Measurements from ENCODE around the gene ZGLP1.
A peak's percentile ranks its signal among the peaks of the same experiment; 100 is the strongest.

ZGLP1 gene

DNA sequence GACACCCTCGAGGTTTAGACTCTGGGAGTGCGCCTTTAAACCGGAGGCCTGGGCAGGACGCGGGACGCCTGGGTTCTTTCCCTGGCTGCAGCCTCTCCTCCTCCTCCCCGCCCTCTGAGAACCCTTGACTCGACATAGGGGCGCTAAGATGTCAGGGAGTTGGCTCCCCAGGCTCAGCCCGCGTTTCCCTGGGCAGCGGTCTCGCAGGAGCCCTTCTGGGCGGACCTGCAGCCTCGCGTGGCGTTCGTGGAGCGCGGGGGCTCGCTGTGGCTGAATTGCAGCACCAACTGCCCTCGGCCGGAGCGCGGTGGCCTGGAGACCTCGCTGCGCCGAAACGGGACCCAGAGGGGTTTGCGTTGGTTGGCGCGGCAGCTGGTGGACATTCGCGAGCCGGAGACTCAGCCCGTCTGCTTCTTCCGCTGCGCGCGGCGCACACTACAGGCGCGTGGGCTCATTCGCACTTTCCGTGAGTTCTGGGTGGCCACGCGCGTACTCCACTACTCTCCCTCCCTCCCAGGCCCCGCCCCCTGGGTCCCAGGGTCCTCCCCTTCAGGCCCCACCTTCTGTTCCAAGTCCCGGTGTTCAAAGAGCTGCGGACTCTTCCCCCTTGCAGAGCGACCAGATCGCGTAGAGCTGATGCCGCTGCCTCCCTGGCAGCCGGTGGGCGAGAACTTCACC lies 18.6 kb downstream of the ZGLP1 start:
- no peak overlapping the region for H3K9ac ChIP-seq (ENCODE audit: low read length)
- H3K4me3 ChIP-seq (ENCODE audit: low read depth in 1 of 2, low read length in 2 of 2), result peak overlapping the region in 1 of 2 donors; percentile 47
- H3K9me3 ChIP-seq (ENCODE audit: low read length), result no peaks in the 10 kb centered on the region
- H3K27ac ChIP-seq (ENCODE audit: low read depth, low read length), result no peak overlapping the region
- H3K36me3 ChIP-seq (ENCODE audit: insufficient read depth, low read length), result no peaks in the 10 kb centered on the region
- peaks cover 75 to 94% of the 10 kb centered on the region in 2 donors for H3K27me3 ChIP-seq (ENCODE audit: control insufficient read depth in 1 of 2, insufficient read depth in 2 of 2, low read length in 2 of 2)
- peaks cover 52% of the 10 kb centered on the region for H3K4me1 ChIP-seq (ENCODE audit: insufficient read depth, low read length)

DNA sequence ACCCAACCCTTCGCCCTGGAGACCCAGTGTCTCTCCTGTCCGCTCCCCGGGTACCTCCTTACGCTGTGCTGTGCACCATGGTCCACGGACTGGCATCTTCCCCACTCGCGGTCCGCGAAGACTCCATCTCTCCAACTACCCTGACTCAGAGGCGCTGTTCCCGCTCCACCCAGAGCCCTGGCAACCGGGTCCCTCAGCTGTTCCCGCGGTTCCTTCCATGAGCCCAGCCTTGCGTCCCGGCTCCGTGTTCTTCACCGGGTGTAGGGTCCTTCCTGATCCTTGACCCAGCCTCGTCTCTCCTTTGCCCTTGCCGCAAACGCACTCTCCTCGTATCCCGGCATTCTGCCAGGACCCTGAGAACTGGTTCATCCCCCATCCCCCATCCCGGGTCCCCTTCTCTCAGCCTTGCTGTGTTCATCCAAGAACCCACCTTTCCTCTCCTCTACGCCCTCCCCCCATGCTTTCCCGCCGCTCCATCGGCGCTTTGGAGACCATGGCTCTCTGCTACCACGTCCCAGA lies 19.2 kb downstream of the ZGLP1 start:
- peaks cover 46% of the 10 kb centered on the region for H3K4me1 ChIP-seq (ENCODE audit: insufficient read depth, low read length)
- H3K36me3 ChIP-seq (ENCODE audit: insufficient read depth, low read length), result no peaks in the 10 kb centered on the region
- H3K4me3 ChIP-seq (ENCODE audit: low read depth in 1 of 2, low read length in 2 of 2), result peak overlapping the region in 1 of 2 donors; percentile 47
- no peaks in the 10 kb centered on the region for H3K9me3 ChIP-seq (ENCODE audit: low read length)
- H3K27ac ChIP-seq (ENCODE audit: low read depth, low read length), result no peak overlapping the region
- H3K27me3 ChIP-seq (ENCODE audit: control insufficient read depth in 1 of 2, insufficient read depth in 2 of 2, low read length in 2 of 2), result peaks cover 69 to 88% of the 10 kb centered on the region in 2 donors
- H3K9ac ChIP-seq (ENCODE audit: low read length), result no peak overlapping the region

DNA sequence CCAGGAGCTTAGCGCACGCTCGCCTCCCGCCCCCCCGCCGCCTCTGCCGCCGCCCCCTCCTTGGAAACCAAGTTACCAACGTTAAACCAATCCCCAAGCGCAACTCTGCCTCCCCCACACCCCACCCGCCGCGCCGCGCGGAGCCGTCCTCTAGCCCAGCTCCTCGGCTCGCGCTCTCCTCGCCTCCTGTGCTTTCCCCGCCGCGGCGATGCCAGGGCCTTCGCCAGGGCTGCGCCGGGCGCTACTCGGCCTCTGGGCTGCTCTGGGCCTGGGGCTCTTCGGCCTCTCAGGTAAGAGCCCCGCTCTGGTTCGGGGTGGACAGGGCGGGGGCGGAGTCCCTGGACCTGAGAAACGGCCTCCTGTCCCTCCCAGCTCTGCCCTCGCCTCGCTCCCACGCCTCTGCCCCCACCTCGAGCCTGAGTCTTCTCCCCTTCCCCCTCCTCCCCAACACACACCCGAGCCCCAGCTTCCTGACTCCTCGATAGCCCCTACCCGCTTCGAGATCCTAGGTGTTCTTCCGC lies 19.7 kb downstream of the ZGLP1 start, which contains the start of gene ICAM5:
ICAM5 (plus strand) TSS at position 117 of the 521 bp plus-strand sequence; CDS start at position 209, 92 bp downstream.
- Histone ChIP-seq H3K9me3 (ENCODE audit: low read length) (no peaks in the 10 kb centered on the region), H3K36me3 (ENCODE audit: insufficient read depth, low read length) (no peaks in the 10 kb centered on the region), H3K27ac (ENCODE audit: low read depth, low read length) (no peak within 1 kb of the TSS), H3K4me1 (ENCODE audit: insufficient read depth, low read length) (peaks cover 40% of the 10 kb centered on the region), H3K9ac (ENCODE audit: low read length) (no peak within 1 kb of the TSS), H3K4me3 (ENCODE audit: low read depth in 1 of 2, low read length in 2 of 2) (peak within 1 kb of the TSS; percentile 20 to 47), H3K27me3 (ENCODE audit: control insufficient read depth in 1 of 2, insufficient read depth in 2 of 2, low read length in 2 of 2) (peaks cover 65 to 83% of the 10 kb centered on the region in 2 donors)

DNA sequence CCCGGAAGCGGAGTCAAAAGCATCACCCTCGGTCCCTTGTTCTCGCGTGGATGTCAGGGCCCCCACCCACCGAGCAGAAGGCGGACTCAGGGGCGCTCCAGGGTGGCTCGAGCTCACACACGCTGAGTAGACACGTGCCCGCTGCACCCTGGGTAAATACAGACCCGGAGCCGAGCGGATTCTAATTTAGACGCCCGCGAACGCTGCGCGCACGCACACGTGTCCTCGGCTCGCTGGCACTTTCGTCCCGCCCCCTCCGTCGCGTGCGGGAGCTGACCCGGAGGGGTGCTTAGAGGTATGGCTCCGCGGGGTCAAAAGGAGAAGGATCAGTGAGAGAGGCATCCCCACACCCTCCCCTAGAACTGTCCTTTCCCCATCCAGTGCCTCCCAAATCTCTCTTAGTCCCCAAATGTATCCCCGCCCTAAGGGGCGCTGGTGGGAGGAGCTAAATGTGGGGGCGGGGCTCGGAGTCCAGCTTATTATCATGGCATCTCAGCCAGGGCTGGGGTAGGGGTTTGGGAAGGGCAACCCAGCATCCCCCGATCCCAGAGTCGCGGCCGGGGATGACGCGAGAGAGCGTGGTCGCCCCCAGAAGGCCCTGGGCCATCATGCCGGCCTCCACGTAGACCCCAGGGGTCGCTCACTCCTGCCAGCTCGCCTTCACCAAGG lies 20.3 kb downstream of the ZGLP1 start:
- Histone ChIP-seq H3K4me1 (ENCODE audit: insufficient read depth, low read length) (peaks cover 40% of the 10 kb centered on the region), H3K4me3 (ENCODE audit: low read depth in 1 of 2, low read length in 2 of 2) (peak overlapping the region; percentile 7 to 32), H3K9me3 (ENCODE audit: low read length) (no peaks in the 10 kb centered on the region), H3K9ac (ENCODE audit: low read length) (no peak overlapping the region), H3K27me3 (ENCODE audit: control insufficient read depth in 1 of 2, insufficient read depth in 2 of 2, low read length in 2 of 2) (peaks cover 59 to 77% of the 10 kb centered on the region in 2 donors), H3K27ac (ENCODE audit: low read depth, low read length) (no peak overlapping the region), H3K36me3 (ENCODE audit: insufficient read depth, low read length) (no peaks in the 10 kb centered on the region)

DNA sequence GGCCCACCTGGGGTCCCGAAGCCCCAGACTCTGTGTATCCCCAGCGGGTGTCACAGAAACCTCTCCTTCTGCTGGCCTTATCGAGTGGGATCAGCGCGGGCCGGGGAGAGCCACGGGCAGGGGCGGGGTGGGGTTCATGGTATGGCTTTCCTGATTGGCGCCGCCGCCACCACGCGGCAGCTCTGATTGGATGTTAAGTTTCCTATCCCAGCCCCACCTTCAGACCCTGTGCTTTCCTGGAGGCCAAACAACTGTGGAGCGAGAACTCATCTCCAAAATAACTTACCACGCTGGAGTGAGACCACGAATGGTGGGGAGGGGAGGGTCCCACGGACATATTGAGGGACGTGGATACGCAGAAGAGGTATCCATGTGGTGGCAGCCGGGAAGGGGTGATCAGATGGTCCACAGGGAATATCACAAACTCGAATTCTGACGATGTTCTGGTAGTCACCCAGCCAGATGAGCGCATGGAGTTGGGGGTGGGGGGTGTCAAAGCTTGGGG lies 20.9 kb downstream of the ZGLP1 start:
- peaks cover 40% of the 10 kb centered on the region for H3K4me1 ChIP-seq (ENCODE audit: insufficient read depth, low read length)
- H3K36me3 ChIP-seq (ENCODE audit: insufficient read depth, low read length), result no peaks in the 10 kb centered on the region
- peak overlapping the region in 1 of 2 donors; percentile 32 for H3K4me3 ChIP-seq (ENCODE audit: low read depth in 1 of 2, low read length in 2 of 2)
- no peak overlapping the region for H3K9ac ChIP-seq (ENCODE audit: low read length)
- H3K9me3 ChIP-seq (ENCODE audit: low read length), result no peaks in the 10 kb centered on the region
- no peak overlapping the region for H3K27ac ChIP-seq (ENCODE audit: low read depth, low read length)
- H3K27me3 ChIP-seq (ENCODE audit: control insufficient read depth in 1 of 2, insufficient read depth in 2 of 2, low read length in 2 of 2), result peaks cover 53 to 71% of the 10 kb centered on the region in 2 donors

DNA sequence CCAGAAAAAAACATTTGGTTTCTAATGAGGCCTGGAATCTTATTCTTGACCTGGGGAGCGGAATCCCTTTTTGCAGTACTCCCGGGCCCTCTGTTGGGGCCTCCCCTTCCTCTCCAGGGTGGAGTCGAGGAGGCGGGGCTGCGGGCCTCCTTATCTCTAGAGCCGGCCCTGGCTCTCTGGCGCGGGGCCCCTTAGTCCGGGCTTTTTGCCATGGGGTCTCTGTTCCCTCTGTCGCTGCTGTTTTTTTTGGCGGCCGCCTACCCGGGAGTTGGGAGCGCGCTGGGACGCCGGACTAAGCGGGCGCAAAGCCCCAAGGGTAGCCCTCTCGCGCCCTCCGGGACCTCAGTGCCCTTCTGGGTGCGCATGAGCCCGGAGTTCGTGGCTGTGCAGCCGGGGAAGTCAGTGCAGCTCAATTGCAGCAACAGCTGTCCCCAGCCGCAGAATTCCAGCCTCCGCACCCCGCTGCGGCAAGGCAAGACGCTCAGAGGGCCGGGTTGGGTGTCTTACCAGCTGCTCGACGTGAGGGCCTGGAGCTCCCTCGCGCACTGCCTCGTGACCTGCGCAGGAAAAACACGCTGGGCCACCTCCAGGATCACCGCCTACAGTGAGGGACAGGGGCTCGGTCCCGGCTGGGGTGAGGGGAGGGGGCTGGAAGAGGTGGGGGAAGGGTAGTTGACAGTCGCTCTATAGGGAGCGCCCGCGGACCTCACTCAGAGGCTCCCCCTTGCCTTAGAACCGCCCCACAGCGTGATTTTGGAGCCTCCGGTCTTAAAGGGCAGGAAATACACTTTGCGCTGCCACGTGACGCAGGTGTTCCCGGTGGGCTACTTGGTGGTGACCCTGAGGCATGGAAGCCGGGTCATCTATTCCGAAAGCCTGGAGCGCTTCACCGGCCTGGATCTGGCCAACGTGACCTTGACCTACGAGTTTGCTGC lies 22.5 kb downstream of the ZGLP1 start, which contains the start of gene ICAM4:
ICAM4 (plus strand) TSS at position 153 of the 935 bp plus-strand sequence; CDS start at position 211, 58 bp downstream.
- Histone ChIP-seq H3K4me3 (ENCODE audit: low read depth in 1 of 2, low read length in 2 of 2) (no peak within 1 kb of the TSS), H3K27me3 (ENCODE audit: control insufficient read depth in 1 of 2, insufficient read depth in 2 of 2, low read length in 2 of 2) (peaks cover 39 to 55% of the 10 kb centered on the region in 2 donors), H3K27ac (ENCODE audit: low read depth, low read length) (no peak within 1 kb of the TSS), H3K4me1 (ENCODE audit: insufficient read depth, low read length) (peaks cover 30% of the 10 kb centered on the region), H3K9me3 (ENCODE audit: low read length) (no peaks in the 10 kb centered on the region), H3K36me3 (ENCODE audit: insufficient read depth, low read length) (no peaks in the 10 kb centered on the region), H3K9ac (ENCODE audit: low read length) (no peak within 1 kb of the TSS)

DNA sequence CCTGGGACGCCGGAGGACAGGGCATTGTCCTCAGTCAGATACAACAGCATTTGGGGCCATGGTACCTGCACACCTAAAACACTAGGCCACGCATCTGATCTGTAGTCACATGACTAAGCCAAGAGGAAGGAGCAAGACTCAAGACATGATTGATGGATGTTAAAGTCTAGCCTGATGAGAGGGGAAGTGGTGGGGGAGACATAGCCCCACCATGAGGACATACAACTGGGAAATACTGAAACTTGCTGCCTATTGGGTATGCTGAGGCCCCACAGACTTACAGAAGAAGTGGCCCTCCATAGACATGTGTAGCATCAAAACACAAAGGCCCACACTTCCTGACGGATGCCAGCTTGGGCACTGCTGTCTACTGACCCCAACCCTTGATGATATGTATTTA lies 24.2 kb downstream of the ZGLP1 start:
- H3K9me3 ChIP-seq (ENCODE audit: low read length), result no peaks in the 10 kb centered on the region
- no peaks in the 10 kb centered on the region for H3K36me3 ChIP-seq (ENCODE audit: insufficient read depth, low read length)
- H3K4me1 ChIP-seq (ENCODE audit: insufficient read depth, low read length), result peaks cover 14% of the 10 kb centered on the region
- no peak overlapping the region for H3K27ac ChIP-seq (ENCODE audit: low read depth, low read length)
- no peak overlapping the region for H3K4me3 ChIP-seq (ENCODE audit: low read depth in 1 of 2, low read length in 2 of 2)
- H3K27me3 ChIP-seq (ENCODE audit: control insufficient read depth in 1 of 2, insufficient read depth in 2 of 2, low read length in 2 of 2), result peaks cover 26 to 38% of the 10 kb centered on the region in 2 donors
- H3K9ac ChIP-seq (ENCODE audit: low read length), result no peak overlapping the region

DNA sequence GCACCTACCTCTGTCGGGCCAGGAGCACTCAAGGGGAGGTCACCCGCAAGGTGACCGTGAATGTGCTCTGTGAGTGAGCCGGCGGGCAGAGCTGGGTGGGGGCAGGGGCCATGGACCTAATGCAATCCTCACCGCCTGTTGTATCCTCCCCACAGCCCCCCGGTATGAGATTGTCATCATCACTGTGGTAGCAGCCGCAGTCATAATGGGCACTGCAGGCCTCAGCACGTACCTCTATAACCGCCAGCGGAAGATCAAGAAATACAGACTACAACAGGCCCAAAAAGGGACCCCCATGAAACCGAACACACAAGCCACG lies 24.7 kb downstream of the ZGLP1 start:
- Histone ChIP-seq H3K27ac (ENCODE audit: low read depth, low read length) (no peak overlapping the region), H3K4me1 (ENCODE audit: insufficient read depth, low read length) (peaks cover 9% of the 10 kb centered on the region), H3K9me3 (ENCODE audit: low read length) (no peaks in the 10 kb centered on the region), H3K9ac (ENCODE audit: low read length) (no peak overlapping the region), H3K36me3 (ENCODE audit: insufficient read depth, low read length) (no peaks in the 10 kb centered on the region), H3K4me3 (ENCODE audit: low read depth in 1 of 2, low read length in 2 of 2) (no peak overlapping the region), H3K27me3 (ENCODE audit: control insufficient read depth in 1 of 2, insufficient read depth in 2 of 2, low read length in 2 of 2) (peaks cover 21 to 33% of the 10 kb centered on the region in 2 donors)

DNA sequence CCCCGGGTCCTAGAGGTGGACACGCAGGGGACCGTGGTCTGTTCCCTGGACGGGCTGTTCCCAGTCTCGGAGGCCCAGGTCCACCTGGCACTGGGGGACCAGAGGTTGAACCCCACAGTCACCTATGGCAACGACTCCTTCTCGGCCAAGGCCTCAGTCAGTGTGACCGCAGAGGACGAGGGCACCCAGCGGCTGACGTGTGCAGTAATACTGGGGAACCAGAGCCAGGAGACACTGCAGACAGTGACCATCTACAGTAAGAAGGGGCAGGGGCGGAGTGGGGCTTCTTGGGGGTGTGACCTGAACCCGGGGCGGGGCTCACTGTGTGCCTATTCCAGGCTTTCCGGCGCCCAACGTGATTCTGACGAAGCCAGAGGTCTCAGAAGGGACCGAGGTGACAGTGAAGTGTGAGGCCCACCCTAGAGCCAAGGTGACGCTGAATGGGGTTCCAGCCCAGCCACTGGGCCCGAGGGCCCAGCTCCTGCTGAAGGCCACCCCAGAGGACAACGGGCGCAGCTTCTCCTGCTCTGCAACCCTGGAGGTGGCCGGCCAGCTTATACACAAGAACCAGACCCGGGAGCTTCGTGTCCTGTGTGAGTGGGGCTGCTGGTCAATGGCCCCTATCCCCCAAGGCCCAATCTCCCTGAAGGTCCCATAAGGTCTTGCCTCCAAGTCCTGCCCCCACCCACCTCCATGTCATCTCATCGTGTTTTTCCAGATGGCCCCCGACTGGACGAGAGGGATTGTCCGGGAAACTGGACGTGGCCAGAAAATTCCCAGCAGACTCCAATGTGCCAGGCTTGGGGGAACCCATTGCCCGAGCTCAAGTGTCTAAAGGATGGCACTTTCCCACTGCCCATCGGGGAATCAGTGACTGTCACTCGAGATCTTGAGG lies 25.3 kb downstream of the ZGLP1 start:
- Histone ChIP-seq H3K4me1 (ENCODE audit: insufficient read depth, low read length) (peaks cover 6% of the 10 kb centered on the region), H3K9ac (ENCODE audit: low read length) (no peak overlapping the region), H3K27ac (ENCODE audit: low read depth, low read length) (no peak overlapping the region), H3K27me3 (ENCODE audit: control insufficient read depth in 1 of 2, insufficient read depth in 2 of 2, low read length in 2 of 2) (peaks cover 18 to 27% of the 10 kb centered on the region in 2 donors), H3K4me3 (ENCODE audit: low read depth in 1 of 2, low read length in 2 of 2) (no peak overlapping the region), H3K9me3 (ENCODE audit: low read length) (no peaks in the 10 kb centered on the region), H3K36me3 (ENCODE audit: insufficient read depth, low read length) (no peaks in the 10 kb centered on the region)
